Fibroblast of villous mesenchyme (primary cell): ENCODE results near the gene MPEG1. TPM values are rescaled to one million over a fixed set of nuclear protein-coding genes. Genes with fewer than 3 reads are reported as not detected.

Experiments
- DNase-seq: peaks from one replicate; pipeline ENCODE4 v3.0.0-alpha.2; 2010; ENCODE audit warnings: low read depth
- H3K4me3 ChIP-seq: 2 replicates; pipeline ENCODE4 v1.5.1; 2011; ENCODE audit warnings: low read depth, mild to moderate bottlenecking, low read length
- CTCF ChIP-seq: IDR thresholded peaks from 2 replicates; pipeline ENCODE4 v1.5.1; 2012; ENCODE audit warnings: low read depth, mild to moderate bottlenecking, low read length; ENCODE audit not compliant: insufficient read depth
- total RNA-seq: library from RNA; depleted of rRNA; stranded (reverse); fragments of >200 nt; gene quantifications from 2 replicates; pipeline ENCODE4 v1.2.3, GENCODE V29; 2012

The MPEG1 gene
- total RNA-seq, 1 donor: not detected

GRCh38 chr11:59191095-59191494, 21.6 kb downstream of the MPEG1 start:
- H3K4me3 ChIP-seq: no peak overlapping the region
- DNase-seq: no peak
- no peak for TF ChIP-seq CTCF

- no peak overlapping the region for H3K4me3 ChIP-seq
- no peak for TF ChIP-seq CTCF
- no peak for DNase-seq
Measured at GRCh38 chr11:59189986-59190385, 22.7 kb downstream of the MPEG1 start.

GRCh38 chr11:59188954-59189353, 23.8 kb downstream of the MPEG1 start:
- peak; percentile 26 for DNase-seq
- TF ChIP-seq CTCF: no peak
- no peak overlapping the region for H3K4me3 ChIP-seq

GRCh38 chr11:59187587-59187986, 25.1 kb downstream of the MPEG1 start:
- peak; percentile 72 for DNase-seq
- no peak overlapping the region for H3K4me3 ChIP-seq
- no peak for TF ChIP-seq CTCF

GRCh38 chr11:59187035-59187434, 25.7 kb downstream of the MPEG1 start:
- no peak for DNase-seq
- no peak overlapping the region for H3K4me3 ChIP-seq
- no peak for TF ChIP-seq CTCF

GRCh38 chr11:59186130-59186594, 26.6 kb downstream of the MPEG1 start:
- DNase-seq: no peak
- TF ChIP-seq CTCF: peak; percentile 67

GRCh38 chr11:59185386-59185945, 27.3 kb downstream of the MPEG1 start:
- DNase-seq: no peak
- no peak for TF ChIP-seq CTCF
- no peak overlapping the region for H3K4me3 ChIP-seq

More at GRCh38 chr11:59186130-59186594, 26.6 kb downstream of the MPEG1 start:
- H3K4me3 ChIP-seq: no peak overlapping the region
